MM.1S (cell line): Measurements from ENCODE around the gene FAM216B.
A peak's percentile ranks its signal among the peaks of the same experiment; 100 is the strongest.

ENCODE experiments used
- DNase-seq: peaks from one replicate; pipeline ENCODE4 v3.0.0-alpha.2; 2015
- H2AFZ ChIP-seq: fragments of 300-600 bp; sonication (generic); 2 replicates; pipeline ENCODE4 v1.6.0; 2016; ENCODE audit warnings: antibody characterized with exemption, low read length
- H3F3A ChIP-seq: fragments of 300-600 bp; sonication (generic); 2 replicates; pipeline ENCODE4 v1.6.1; 2016; ENCODE audit warnings: mild to moderate bottlenecking, antibody characterized with exemption, low read length, moderate library complexity, mixed read lengths; ENCODE audit not compliant: insufficient read depth
- H3K27ac ChIP-seq: fragments of 300-600 bp; sonication (generic); 2 replicates; pipeline ENCODE4 v1.5.1; 2016; ENCODE audit warnings: mild to moderate bottlenecking, low read length
- H3K27me3 ChIP-seq: fragments of 300-600 bp; sonication (generic); replicated peaks from 2 replicates; pipeline ENCODE4 v1.6.0; 2016; ENCODE audit warnings: low read length; ENCODE audit not compliant: insufficient read depth
- H3K36me3 ChIP-seq: fragments of 300-600 bp; sonication (generic); replicated peaks from 2 replicates; pipeline ENCODE4 v1.6.1; 2016; ENCODE audit warnings: mild to moderate bottlenecking, low read length, mixed read lengths; ENCODE audit not compliant: insufficient read depth
- H3K4me1 ChIP-seq: fragments of 300-600 bp; sonication (generic); 2 replicates; pipeline ENCODE4 v1.6.1; 2016; ENCODE audit warnings: low read length, mixed read lengths
- H3K4me2 ChIP-seq: fragments of 300-600 bp; sonication (generic); 2 replicates; pipeline ENCODE4 v1.6.0; 2016; ENCODE audit warnings: low read depth, low read length
- H3K4me3 ChIP-seq: fragments of 300-600 bp; sonication (generic); 2 replicates; pipeline ENCODE4 v1.5.1; 2016; ENCODE audit warnings: low read length, mixed read lengths
- H3K79me2 ChIP-seq: fragments of 300-600 bp; sonication (generic); 2 replicates; pipeline ENCODE4 v1.6.1; 2016; ENCODE audit warnings: mixed run types, low read length, mixed read lengths
- H3K9ac ChIP-seq: fragments of 300-600 bp; sonication (generic); 2 replicates; pipeline ENCODE4 v1.6.1; 2016; ENCODE audit warnings: low read length, mixed read lengths
- H3K9me2 ChIP-seq: fragments of 300-600 bp; sonication (generic); replicated peaks from 2 replicates; pipeline ENCODE4 v1.6.1; 2016; ENCODE audit warnings: mild to moderate bottlenecking, low read length, mixed read lengths; ENCODE audit not compliant: insufficient read depth
- H3K9me3 ChIP-seq: fragments of 300-600 bp; sonication (generic); replicated peaks from 2 replicates; pipeline ENCODE4 v1.6.1; 2016; ENCODE audit warnings: mild to moderate bottlenecking, low read length, mixed read lengths; ENCODE audit not compliant: insufficient read depth
- H4K20me1 ChIP-seq: fragments of 300-600 bp; sonication (generic); 2 replicates; pipeline ENCODE4 v1.6.1; 2016; ENCODE audit warnings: mild to moderate bottlenecking, low read length, moderate library complexity, mixed read lengths; ENCODE audit not compliant: insufficient read depth
- CTCF ChIP-seq: fragments of 300-600 bp; sonication (generic); IDR thresholded peaks from 2 replicates; pipeline ENCODE4 v1.5.1; 2016; ENCODE audit warnings: antibody characterized with exemption, low read length, mixed read lengths
- EZH2 ChIP-seq: fragments of 300-600 bp; sonication (generic); optimal IDR thresholded peaks from 2 replicates; pipeline ENCODE3; 2017; ENCODE audit warnings: low read depth, mild to moderate bottlenecking, antibody characterized with exemption, low read length, mixed read lengths
- EZH2phosphoT487 ChIP-seq: fragments of 300-600 bp; sonication (generic); IDR thresholded peaks from 2 replicates; pipeline ENCODE4 v1.6.1; 2018; ENCODE audit warnings: antibody characterized with exemption, low read length

The FAM216B gene

GRCh38 chr13:42798118-42798517 is 16.7 kb downstream of the FAM216B start:
- Histone ChIP-seq H3K9ac (no peak overlapping the region), H3K36me3 (no peaks in the 10 kb centered on the region), H3K79me2 (no peaks in the 10 kb centered on the region), H4K20me1 (no peaks in the 10 kb centered on the region), H3K27ac (no peak overlapping the region), H3K9me2 (no peaks in the 10 kb centered on the region), H3K9me3 (no peaks in the 10 kb centered on the region), H3F3A (no peaks in the 10 kb centered on the region), H3K4me1 (no peaks in the 10 kb centered on the region), H2AFZ (no peak overlapping the region), H3K4me3 (no peak overlapping the region), H3K27me3 (no peaks in the 10 kb centered on the region), H3K4me2 (no peak overlapping the region)
- DNase-seq, result no peak
- no peak for TF ChIP-seq EZH2
- TF ChIP-seq EZH2phosphoT487, result no peak
- TF ChIP-seq CTCF, result no peak

- Histone ChIP-seq H2AFZ (no peak overlapping the region), H3K9me3 (no peaks in the 10 kb centered on the region), H3K79me2 (no peaks in the 10 kb centered on the region), H3F3A (peaks cover 9% of the 10 kb centered on the region), H3K36me3 (no peaks in the 10 kb centered on the region), H3K4me3 (no peak overlapping the region), H3K4me1 (peaks cover 17% of the 10 kb centered on the region; the same call in 1 of the 2 replicates), H4K20me1 (no peaks in the 10 kb centered on the region), H3K9ac (no peak overlapping the region), H3K27me3 (no peaks in the 10 kb centered on the region), H3K4me2 (no peak overlapping the region), H3K9me2 (no peaks in the 10 kb centered on the region), H3K27ac (no peak overlapping the region)
- no peak for TF ChIP-seq CTCF
- TF ChIP-seq EZH2, result no peak
- no peak for TF ChIP-seq EZH2phosphoT487
- no peak for DNase-seq
These were observed 18.8 kb downstream of the FAM216B start for GRCh38 chr13:42800109-42800643.

GRCh38 chr13:42803563-42804204 is 22.3 kb downstream of the FAM216B start:
- Histone ChIP-seq H3K79me2 (no peaks in the 10 kb centered on the region), H4K20me1 (no peaks in the 10 kb centered on the region), H3K4me3 (no peak overlapping the region), H3K9ac (no peak overlapping the region), H3K4me2 (peak overlapping the region; percentile 32; the same call in 1 of the 2 replicates), H3K9me2 (no peaks in the 10 kb centered on the region), H3K4me1 (peaks cover 17% of the 10 kb centered on the region; the same call in 1 of the 2 replicates), H3K27me3 (no peaks in the 10 kb centered on the region; the same call in 1 of the 2 replicates), H3K27ac (no peak overlapping the region), H3K36me3 (no peaks in the 10 kb centered on the region), H3F3A (peaks cover 9% of the 10 kb centered on the region), H3K9me3 (no peaks in the 10 kb centered on the region), H2AFZ (no peak overlapping the region)
- TF ChIP-seq EZH2phosphoT487 (no peak), EZH2 (no peak), CTCF (no peak)
- DNase-seq, result no peak
